NK-92 (cell line): Measurements from ENCODE around the gene SRRM5.
"Not testable (repeated sequence)": the region's sequence is repeated elsewhere in the genome, so short reads cannot be mapped to it uniquely, and the experiment has no call there.

Experiments used
- DNase-seq: peaks from one replicate; lab custom pipeline; 2025; ENCODE audit not compliant: unreplicated experiment; lab: John Stamatoyannopoulos, UW

The SRRM5 gene

GRCh38 chr19:43591904-43592772, 19.8 kb upstream of the SRRM5 start:
- DNase-seq: no peak

GRCh38 chr19:43592800-43593350, 19.0 kb upstream of the SRRM5 start:
- no peak for DNase-seq

GRCh38 chr19:43594081-43594697, 17.7 kb upstream of the SRRM5 start:
- no peak for DNase-seq

- no peak for DNase-seq
Measured at GRCh38 chr19:43594710-43595604, 16.9 kb upstream of the SRRM5 start.

- DNase-seq: no peak
Measured at GRCh38 chr19:43595605-43595998, 16.3 kb upstream of the SRRM5 start.

- peak; percentile 98 for DNase-seq
Measured at GRCh38 chr19:43595999-43596841, 15.7 kb upstream of the SRRM5 start, which contains the start of the genes IRGQ and ZNF576. TSS of gene IRGQ (minus strand) at chr19:43596134. CDS start at chr19:43595338, 796 bp downstream. TSS of gene ZNF576 (plus strand) at chr19:43596595. CDS start at chr19:43597109, 514 bp downstream.

- no peak for DNase-seq
Measured at GRCh38 chr19:43596842-43597461, 14.9 kb upstream of the SRRM5 start.

- no peak for DNase-seq
Measured at GRCh38 chr19:43597876-43598275, 14.0 kb upstream of the SRRM5 start.

GRCh38 chr19:43598445-43599240, 13.2 kb upstream of the SRRM5 start:
- no peak for DNase-seq

GRCh38 chr19:43599635-43600295, 12.1 kb upstream of the SRRM5 start:
- DNase-seq: no peak

GRCh38 chr19:43600326-43600725, 11.6 kb upstream of the SRRM5 start:
- DNase-seq: not testable (repeated sequence)

GRCh38 chr19:43605875-43606568, 5.9 kb upstream of the SRRM5 start:
- DNase-seq: no peak

- DNase-seq: no peak
Measured at GRCh38 chr19:43606569-43607229, 5.2 kb upstream of the SRRM5 start.

- no peak for DNase-seq
Measured at GRCh38 chr19:43607238-43608205, 4.4 kb upstream of the SRRM5 start.

- no peak for DNase-seq
Measured at GRCh38 chr19:43609872-43610271, 2.0 kb upstream of the SRRM5 start.

GRCh38 chr19:43610493-43610892, 1.4 kb upstream of the SRRM5 start:
- no peak for DNase-seq
